ENCODE measurements around the gene CLCN4.

CLCN4 gene

GRCh38 chrX:10197279-10198210 is 40.8 kb downstream of the CLCN4 start:
- DNase-seq (ENCODE audit: low read depth) = no peak

GRCh38 chrX:10198254-10198653 is 41.5 kb downstream of the CLCN4 start:
- no peak for DNase-seq (ENCODE audit: low read depth)

- DNase-seq (ENCODE audit: low read depth) = no peak
Measured at GRCh38 chrX:10199212-10199611, 42.4 kb downstream of the CLCN4 start.

GRCh38 chrX:10203617-10204016 is 46.8 kb downstream of the CLCN4 start:
- no peak for DNase-seq (ENCODE audit: low read depth)

- no peak for DNase-seq (ENCODE audit: low read depth)
Measured at GRCh38 chrX:10206317-10206716, 49.5 kb downstream of the CLCN4 start.

GRCh38 chrX:10208281-10208856 is 51.6 kb downstream of the CLCN4 start:
- DNase-seq (ENCODE audit: low read depth) = no peak

- DNase-seq (ENCODE audit: low read depth) = no peak
Measured at GRCh38 chrX:10208953-10209352, 52.2 kb downstream of the CLCN4 start.

GRCh38 chrX:10212395-10212794 is 55.6 kb downstream of the CLCN4 start:
- DNase-seq (ENCODE audit: low read depth) = no peak

GRCh38 chrX:10213716-10214115 is 56.9 kb downstream of the CLCN4 start:
- no peak for DNase-seq (ENCODE audit: low read depth)

- no peak for DNase-seq (ENCODE audit: low read depth)
Measured at GRCh38 chrX:10216208-10216607, 59.4 kb downstream of the CLCN4 start.

GRCh38 chrX:10217198-10217597 is 60.4 kb downstream of the CLCN4 start:
- DNase-seq (ENCODE audit: low read depth) = no peak

GRCh38 chrX:10221651-10222050 is 64.9 kb downstream of the CLCN4 start:
- no peak for DNase-seq (ENCODE audit: low read depth)

GRCh38 chrX:10223276-10223675 is 66.5 kb downstream of the CLCN4 start:
- DNase-seq (ENCODE audit: low read depth) = no peak

- no peak for DNase-seq (ENCODE audit: low read depth)
Measured at GRCh38 chrX:10223781-10224180, 67.0 kb downstream of the CLCN4 start.

GRCh38 chrX:10230222-10230621 is 73.4 kb downstream of the CLCN4 start:
- DNase-seq (ENCODE audit: low read depth) = no peak

- no peak for DNase-seq (ENCODE audit: low read depth)
Measured at GRCh38 chrX:10231461-10231860, 74.7 kb downstream of the CLCN4 start.

- DNase-seq (ENCODE audit: low read depth) = no peak
Measured at GRCh38 chrX:10233173-10233572, 76.4 kb downstream of the CLCN4 start.

- no peak for DNase-seq (ENCODE audit: low read depth)
Measured at GRCh38 chrX:10233696-10234095, 76.9 kb downstream of the CLCN4 start.

GRCh38 chrX:10235851-10236250 is 79.1 kb downstream of the CLCN4 start:
- DNase-seq (ENCODE audit: low read depth) = no peak

GRCh38 chrX:10237241-10237640 is 80.5 kb downstream of the CLCN4 start:
- DNase-seq (ENCODE audit: low read depth) = no peak

- DNase-seq (ENCODE audit: low read depth) = no peak
Measured at GRCh38 chrX:10239611-10240064, 82.9 kb downstream of the CLCN4 start.

- no peak for DNase-seq (ENCODE audit: low read depth)
Measured at GRCh38 chrX:10240918-10241317, 84.1 kb downstream of the CLCN4 start.

GRCh38 chrX:10242026-10242425 is 85.3 kb downstream of the CLCN4 start:
- DNase-seq (ENCODE audit: low read depth) = no peak

- DNase-seq (ENCODE audit: low read depth) = no peak
Measured at GRCh38 chrX:10243106-10243505, 86.3 kb downstream of the CLCN4 start.
